Nephron progenitor cell (in vitro differentiated cells): ENCODE results near the gene STX12.
"Not testable (repeated sequence)": the region's sequence is repeated elsewhere in the genome, so short reads cannot be mapped to it uniquely, and the experiment has no call there.

ENCODE experiments used
- DNase-seq: peaks from one replicate; pipeline ENCODE4 v3.0.0; 2021
- H3K27ac Mint-ChIP-seq: 2 replicates; pipeline ENCODE4 v1.8.0; 2021; ENCODE audit warnings: mild to moderate bottlenecking, moderate library complexity, mixed read lengths
- H3K27me3 Mint-ChIP-seq: 2 replicates; pipeline ENCODE4 v1.8.0; 2021; ENCODE audit warnings: mild to moderate bottlenecking, low read depth, mixed read lengths; ENCODE audit not compliant: poor library complexity
- H3K36me3 Mint-ChIP-seq: 2 replicates; pipeline ENCODE4 v1.8.0; 2021; ENCODE audit warnings: low read depth, mixed read lengths
- H3K4me1 Mint-ChIP-seq: 2 replicates; pipeline ENCODE4 v1.8.0; 2021; ENCODE audit warnings: mixed read lengths
- H3K4me3 Mint-ChIP-seq: 2 replicates; pipeline ENCODE4 v1.8.0; 2021; ENCODE audit warnings: mild to moderate bottlenecking, moderate library complexity, mixed read lengths
- H3K9me3 Mint-ChIP-seq: 2 replicates; pipeline ENCODE4 v1.8.0; 2021; ENCODE audit warnings: mild to moderate bottlenecking, moderate library complexity, mixed read lengths
- CTCF ChIP-seq: fragments of 200-600 bp; sonication (generic); IDR thresholded peaks from 2 replicates; pipeline ENCODE4 v1.5.0; 2021; ENCODE audit warnings: antibody characterized with exemption

Gene STX12

GRCh38 chr1:27811741-27812500 is 38.9 kb downstream of the STX12 start:
- Mint-ChIP-seq H3K27ac (peak overlapping the region; percentile 30), H3K36me3 (peaks cover 25% of the 10 kb centered on the region), H3K9me3 (no peaks in the 10 kb centered on the region), H3K4me3 (no peak overlapping the region), H3K4me1 (no peaks in the 10 kb centered on the region), H3K27me3 (peaks cover 3% of the 10 kb centered on the region)
- no peak for TF ChIP-seq CTCF
- no peak for DNase-seq

GRCh38 chr1:27816921-27817630 is 44.1 kb downstream of the STX12 start:
- Mint-ChIP-seq H3K9me3 (no peaks in the 10 kb centered on the region), H3K27me3 (peaks cover 3% of the 10 kb centered on the region), H3K4me3 (no peak overlapping the region), H3K4me1 (peaks cover 5% of the 10 kb centered on the region), H3K36me3 (peaks cover 32% of the 10 kb centered on the region), H3K27ac (peak overlapping the region; percentile 57)
- no peak for DNase-seq
- TF ChIP-seq CTCF = no peak

GRCh38 chr1:27821761-27822315 is 48.8 kb downstream of the STX12 start:
- H3K4me3 Mint-ChIP-seq = no peak overlapping the region
- no peaks in the 10 kb centered on the region for H3K9me3 Mint-ChIP-seq
- H3K4me1 Mint-ChIP-seq = peaks cover 5% of the 10 kb centered on the region
- no peaks in the 10 kb centered on the region for H3K27me3 Mint-ChIP-seq
- H3K36me3 Mint-ChIP-seq = peaks cover 23% of the 10 kb centered on the region
- no peak for DNase-seq
- TF ChIP-seq CTCF = no peak
- H3K27ac Mint-ChIP-seq = no peak overlapping the region

- TF ChIP-seq CTCF = no peak
- Mint-ChIP-seq H3K27me3 (no peaks in the 10 kb centered on the region), H3K36me3 (peaks cover 17% of the 10 kb centered on the region), H3K4me1 (no peaks in the 10 kb centered on the region), H3K4me3 (no peak overlapping the region), H3K9me3 (no peaks in the 10 kb centered on the region), H3K27ac (no peak overlapping the region)
- DNase-seq = no peak
Measured at GRCh38 chr1:27823784-27824183, 50.8 kb downstream of the STX12 start.

- Mint-ChIP-seq H3K27ac (no peak overlapping the region), H3K36me3 (peaks cover 14% of the 10 kb centered on the region), H3K9me3 (no peaks in the 10 kb centered on the region), H3K27me3 (no peaks in the 10 kb centered on the region), H3K4me3 (no peak overlapping the region), H3K4me1 (no peaks in the 10 kb centered on the region)
- TF ChIP-seq CTCF = no peak
- no peak for DNase-seq
Measured at GRCh38 chr1:27824411-27824810, 51.4 kb downstream of the STX12 start.

GRCh38 chr1:27829339-27829960 is 56.4 kb downstream of the STX12 start:
- not testable (repeated sequence) for H3K27me3 Mint-ChIP-seq, DNase-seq, H3K36me3 Mint-ChIP-seq, H3K9me3 Mint-ChIP-seq
- peaks cover 17% of the 10 kb centered on the region for H3K4me1 Mint-ChIP-seq
- H3K4me3 Mint-ChIP-seq = peak overlapping the region; percentile 95
- H3K27ac Mint-ChIP-seq = peak overlapping the region; percentile 51
